Subcutaneous abdominal adipose tissue (tissue), 5 donors: ENCODE data around the gene MS4A2.

Experiments used
- H3K27ac ChIP-seq: one replicate; pipeline ENCODE4 v1.7.0; 2013; ENCODE audit warnings: low read depth, mild to moderate bottlenecking, inconsistent platforms, low read length, moderate library complexity
- H3K27me3 ChIP-seq, 5 donors: one replicate each; pipeline ENCODE4 v1.7.0; 2013; ENCODE audit warnings: low read length in 5 of 5, inconsistent platforms in 1 of 5; ENCODE audit not compliant: control insufficient read depth in 5 of 5, insufficient read depth in 4 of 5
- H3K36me3 ChIP-seq, 5 donors: one replicate each; pipeline ENCODE4 v1.7.0; 2013; ENCODE audit warnings: low read length in 5 of 5; ENCODE audit not compliant: control insufficient read depth in 5 of 5, insufficient read depth in 5 of 5
- H3K4me1 ChIP-seq, 5 donors: one replicate each; pipeline ENCODE4 v1.7.0; 2013; ENCODE audit warnings: low read length in 5 of 5, mild to moderate bottlenecking in 3 of 5, moderate library complexity in 1 of 5; ENCODE audit not compliant: control insufficient read depth in 5 of 5, insufficient read depth in 5 of 5
- H3K4me3 ChIP-seq, 5 donors: one replicate each; pipeline ENCODE4 v1.7.0; 2013; ENCODE audit warnings: low read length in 5 of 5, low read depth in 1 of 5
- H3K9ac ChIP-seq, 5 donors: one replicate each; pipeline ENCODE4 v1.7.0; 2013; ENCODE audit warnings: low read length in 5 of 5, mild to moderate bottlenecking in 4 of 5, moderate library complexity in 3 of 5
- H3K9me3 ChIP-seq, 5 donors: one replicate each; pipeline ENCODE4 v1.7.0; 2013; ENCODE audit warnings: low read length in 5 of 5; ENCODE audit not compliant: control insufficient read depth in 5 of 5
- donor health status: healthy.
- donor health status: healthy.
- donor health status: healthy.
- donor health status: healthy.
- donor health status: healthy.

The MS4A2 gene

DNA sequence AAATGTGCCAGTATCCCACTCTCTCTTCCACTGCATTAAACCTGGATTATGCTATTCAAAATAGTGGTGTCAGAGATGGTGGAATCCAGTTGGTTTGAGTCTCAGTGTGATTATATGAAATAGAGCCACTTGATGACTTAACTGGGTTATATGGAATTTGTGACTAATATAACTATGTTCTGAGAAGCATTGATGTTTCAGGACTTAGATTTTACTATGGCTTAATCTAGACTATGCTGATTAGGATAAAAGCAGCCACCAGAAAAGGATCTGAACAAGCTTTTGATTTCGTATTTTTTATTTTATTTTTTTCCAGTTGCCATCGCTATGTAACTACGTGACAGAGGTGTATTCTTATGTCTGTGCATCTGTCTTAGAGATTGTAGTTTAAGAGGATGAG lies 55.3 kb downstream of the MS4A2 start:
- Histone ChIP-seq H3K36me3 (no peaks in the 10 kb centered on the region), H3K9ac (no peak overlapping the region), H3K27me3 (no peaks in the 10 kb centered on the region), H3K9me3 (no peaks in the 10 kb centered on the region), H3K4me1 (no peaks in the 10 kb centered on the region), H3K27ac (no peak overlapping the region), H3K4me3 (no peak overlapping the region)

- Histone ChIP-seq H3K4me3 (no peak overlapping the region), H3K36me3 (no peaks in the 10 kb centered on the region), H3K27me3 (no peaks in the 10 kb centered on the region), H3K9ac (no peak overlapping the region), H3K27ac (no peak overlapping the region), H3K4me1 (no peaks in the 10 kb centered on the region), H3K9me3 (peaks cover 0 to 4% (median 0%) of the 10 kb centered on the region in 5 donors)
These were observed 57.2 kb downstream of the MS4A2 start for GRCh38 chr11:60145677-60146076.
